ENCODE data around the gene ATP8A2.
A peak's percentile ranks its signal among the peaks of the same experiment; 100 is the strongest.

The ATP8A2 gene

GRCh38 chr13:25692099-25692498 lies 320.3 kb downstream of the ATP8A2 start:
- Histone ChIP-seq H3K9ac (ENCODE audit: insufficient read length) (no peak overlapping the region), H3K27ac (no peak overlapping the region), H3K4me3 (no peak overlapping the region), H3K36me3 (ENCODE audit: insufficient read depth, low read length) (no peaks in the 10 kb centered on the region), H3K9me3 (ENCODE audit: low read depth, low read length) (no peaks in the 10 kb centered on the region)
- no peak for DNase-seq (ENCODE audit: low read depth, low spot score)
- TF ChIP-seq EZH2 (IDR thresholded peaks at IDR 0.05): no peak
- no peak for TF ChIP-seq POLR2AphosphoS5 (IDR thresholded peaks at IDR 0.05; ENCODE audit: borderline replicate concordance, low read depth, low read length)
- TF ChIP-seq FOXP2 (optimal IDR thresholded peaks at IDR 0.05; ENCODE audit: control extremely low read depth, extremely low read length, insufficient read depth): no peak

- H3K4me3 ChIP-seq: no peak overlapping the region
- H3K27ac ChIP-seq: no peak overlapping the region
- no peaks in the 10 kb centered on the region for H3K36me3 ChIP-seq (ENCODE audit: insufficient read depth, low read length)
- DNase-seq (ENCODE audit: low read depth, low spot score): no peak
- H3K9ac ChIP-seq (ENCODE audit: insufficient read length): no peak overlapping the region
- TF ChIP-seq POLR2AphosphoS5 (IDR thresholded peaks at IDR 0.05; ENCODE audit: borderline replicate concordance, low read depth, low read length) (no peak), EZH2 (IDR thresholded peaks at IDR 0.05) (no peak), FOXP2 (optimal IDR thresholded peaks at IDR 0.05; ENCODE audit: control extremely low read depth, extremely low read length, insufficient read depth) (no peak)
- H3K9me3 ChIP-seq (ENCODE audit: low read depth, low read length): no peaks in the 10 kb centered on the region
These were observed 327.3 kb downstream of the ATP8A2 start for GRCh38 chr13:25699056-25699455.

GRCh38 chr13:25699600-25699999 lies 327.8 kb downstream of the ATP8A2 start:
- Histone ChIP-seq H3K36me3 (ENCODE audit: insufficient read depth, low read length) (no peaks in the 10 kb centered on the region), H3K4me3 (no peak overlapping the region), H3K9me3 (ENCODE audit: low read depth, low read length) (no peaks in the 10 kb centered on the region), H3K27ac (no peak overlapping the region), H3K9ac (ENCODE audit: insufficient read length) (no peak overlapping the region)
- no peak for TF ChIP-seq EZH2 (IDR thresholded peaks at IDR 0.05)
- no peak for TF ChIP-seq POLR2AphosphoS5 (IDR thresholded peaks at IDR 0.05; ENCODE audit: borderline replicate concordance, low read depth, low read length)
- no peak for TF ChIP-seq FOXP2 (optimal IDR thresholded peaks at IDR 0.05; ENCODE audit: control extremely low read depth, extremely low read length, insufficient read depth)
- DNase-seq (ENCODE audit: low read depth, low spot score): no peak

GRCh38 chr13:25701304-25701703 lies 329.5 kb downstream of the ATP8A2 start:
- Histone ChIP-seq H3K27ac (no peak overlapping the region), H3K4me3 (no peak overlapping the region), H3K36me3 (ENCODE audit: insufficient read depth, low read length) (no peaks in the 10 kb centered on the region), H3K9ac (ENCODE audit: insufficient read length) (no peak overlapping the region), H3K9me3 (ENCODE audit: low read depth, low read length) (no peaks in the 10 kb centered on the region)
- TF ChIP-seq FOXP2 (optimal IDR thresholded peaks at IDR 0.05; ENCODE audit: control extremely low read depth, extremely low read length, insufficient read depth) (no peak), POLR2AphosphoS5 (IDR thresholded peaks at IDR 0.05; ENCODE audit: borderline replicate concordance, low read depth, low read length) (no peak), EZH2 (IDR thresholded peaks at IDR 0.05) (no peak)
- no peak for DNase-seq (ENCODE audit: low read depth, low spot score)

GRCh38 chr13:25702386-25702785 lies 330.6 kb downstream of the ATP8A2 start:
- no peak overlapping the region for H3K9ac ChIP-seq (ENCODE audit: insufficient read length)
- no peaks in the 10 kb centered on the region for H3K36me3 ChIP-seq (ENCODE audit: insufficient read depth, low read length)
- no peak overlapping the region for H3K4me3 ChIP-seq
- H3K27ac ChIP-seq: no peak overlapping the region
- no peaks in the 10 kb centered on the region for H3K9me3 ChIP-seq (ENCODE audit: low read depth, low read length)
- TF ChIP-seq POLR2AphosphoS5 (IDR thresholded peaks at IDR 0.05; ENCODE audit: borderline replicate concordance, low read depth, low read length) (no peak), FOXP2 (optimal IDR thresholded peaks at IDR 0.05; ENCODE audit: control extremely low read depth, extremely low read length, insufficient read depth) (no peak), EZH2 (IDR thresholded peaks at IDR 0.05) (no peak)
- no peak for DNase-seq (ENCODE audit: low read depth, low spot score)

GRCh38 chr13:25707726-25708125 lies 336.0 kb downstream of the ATP8A2 start:
- peak overlapping the region; percentile 20; the same call in 1 of the 2 replicates for H3K4me3 ChIP-seq
- H3K27ac ChIP-seq: 0 out of 2 replicates have a peak overlapping the region, but pooled peaks have one; percentile 22
- no peak overlapping the region for H3K9ac ChIP-seq (ENCODE audit: insufficient read length)
- no peaks in the 10 kb centered on the region for H3K36me3 ChIP-seq (ENCODE audit: insufficient read depth, low read length)
- no peaks in the 10 kb centered on the region for H3K9me3 ChIP-seq (ENCODE audit: low read depth, low read length)
- no peak for TF ChIP-seq POLR2AphosphoS5 (IDR thresholded peaks at IDR 0.05; ENCODE audit: borderline replicate concordance, low read depth, low read length)
- TF ChIP-seq FOXP2 (optimal IDR thresholded peaks at IDR 0.05; ENCODE audit: control extremely low read depth, extremely low read length, insufficient read depth): no peak
- no peak for TF ChIP-seq EZH2 (IDR thresholded peaks at IDR 0.05)
- DNase-seq (ENCODE audit: low read depth, low spot score): no peak

- no peak for DNase-seq (ENCODE audit: low read depth, low spot score)
- Histone ChIP-seq H3K9ac (ENCODE audit: insufficient read length) (no peak overlapping the region), H3K36me3 (ENCODE audit: insufficient read depth, low read length) (no peaks in the 10 kb centered on the region), H3K27ac (no peak overlapping the region), H3K4me3 (no peak overlapping the region; the same call in 1 of the 2 replicates), H3K9me3 (ENCODE audit: low read depth, low read length) (no peaks in the 10 kb centered on the region)
- TF ChIP-seq EZH2 (IDR thresholded peaks at IDR 0.05): no peak
- TF ChIP-seq FOXP2 (optimal IDR thresholded peaks at IDR 0.05; ENCODE audit: control extremely low read depth, extremely low read length, insufficient read depth): no peak
- no peak for TF ChIP-seq POLR2AphosphoS5 (IDR thresholded peaks at IDR 0.05; ENCODE audit: borderline replicate concordance, low read depth, low read length)
These were observed 336.5 kb downstream of the ATP8A2 start for GRCh38 chr13:25708268-25708667.

- Histone ChIP-seq H3K27ac (no peak overlapping the region), H3K9ac (ENCODE audit: insufficient read length) (no peak overlapping the region), H3K4me3 (no peak overlapping the region), H3K9me3 (ENCODE audit: low read depth, low read length) (no peaks in the 10 kb centered on the region), H3K36me3 (ENCODE audit: insufficient read depth, low read length) (no peaks in the 10 kb centered on the region)
- no peak for TF ChIP-seq POLR2AphosphoS5 (IDR thresholded peaks at IDR 0.05; ENCODE audit: borderline replicate concordance, low read depth, low read length)
- no peak for TF ChIP-seq FOXP2 (optimal IDR thresholded peaks at IDR 0.05; ENCODE audit: control extremely low read depth, extremely low read length, insufficient read depth)
- no peak for DNase-seq (ENCODE audit: low read depth, low spot score)
These were observed 337.3 kb downstream of the ATP8A2 start for GRCh38 chr13:25709088-25709487.

GRCh38 chr13:25715760-25716159 lies 344.0 kb downstream of the ATP8A2 start:
- Histone ChIP-seq H3K27ac (no peak overlapping the region), H3K36me3 (ENCODE audit: insufficient read depth, low read length) (no peaks in the 10 kb centered on the region), H3K9ac (ENCODE audit: insufficient read length) (no peak overlapping the region), H3K4me3 (no peak overlapping the region), H3K9me3 (ENCODE audit: low read depth, low read length) (no peaks in the 10 kb centered on the region)
- no peak for DNase-seq (ENCODE audit: low read depth, low spot score)
- TF ChIP-seq FOXP2 (optimal IDR thresholded peaks at IDR 0.05; ENCODE audit: control extremely low read depth, extremely low read length, insufficient read depth): no peak
- no peak for TF ChIP-seq POLR2AphosphoS5 (IDR thresholded peaks at IDR 0.05; ENCODE audit: borderline replicate concordance, low read depth, low read length)
- TF ChIP-seq EZH2 (IDR thresholded peaks at IDR 0.05): no peak
